Kidney (tissue), 14 donors: ENCODE measurements around the gene RNF14. TPM values are rescaled to one million over a fixed set of nuclear protein-coding genes. Genes with fewer than 3 reads are reported as not detected.
A peak's percentile ranks its signal among the peaks of the same experiment; 100 is the strongest.
"Not testable (repeated sequence)": the region's sequence is repeated elsewhere in the genome, so short reads cannot be mapped to it uniquely, and the experiment has no call there.

ENCODE experiments used
- DNase-seq, 5 donors: peaks; one replicate each; pipeline ENCODE4 v3.0.0-alpha.2; 2013 to 2020
- FAIRE-seq: peaks from 2 replicates; lab custom pipeline; 2012; peaks lifted over from hg19 to GRCh38; lab: Jason Lieb, UNC
- H3K27ac ChIP-seq, 2 donors: one replicate each; pipeline ENCODE4 v1.7.0; 2013; ENCODE audit warnings: low read depth in 2 of 2, low read length in 2 of 2, inconsistent platforms in 1 of 2
- H3K27me3 ChIP-seq: one replicate; pipeline ENCODE4 v1.7.1; 2013; ENCODE audit warnings: low read length, inconsistent platforms; ENCODE audit not compliant: control insufficient read depth, insufficient read depth
- H3K36me3 ChIP-seq, 3 donors: one replicate each; pipeline versions ENCODE4 v1.7.0 to v1.7.1; 2013; ENCODE audit warnings: low read length in 3 of 3, control low read depth in 1 of 3, inconsistent platforms in 1 of 3; ENCODE audit not compliant: insufficient read depth in 3 of 3, control insufficient read depth in 2 of 3
- H3K4me1 ChIP-seq, 3 donors: one replicate each; pipeline versions ENCODE4 v1.7.0 to v1.7.1; 2013; ENCODE audit warnings: low read length in 3 of 3, inconsistent platforms in 1 of 3, low read depth in 1 of 3; ENCODE audit not compliant: control insufficient read depth in 2 of 3, insufficient read depth in 2 of 3
- H3K4me3 ChIP-seq, 3 donors: one replicate each; pipeline versions ENCODE4 v1.7.0 to v1.8.1; 2013; ENCODE audit warnings: low read length in 3 of 3, control low read depth in 1 of 3, inconsistent platforms in 1 of 3
- H3K9ac ChIP-seq, 3 donors: one replicate each; pipeline versions ENCODE4 v1.7.0 to v1.7.1; 2013; ENCODE audit warnings: low read length in 3 of 3, control low read depth in 1 of 3, inconsistent platforms in 1 of 3
- H3K9me3 ChIP-seq, 3 donors: one replicate each; pipeline versions ENCODE4 v1.7.0 to v1.7.1; 2013; ENCODE audit warnings: low read length in 3 of 3, control low read depth in 1 of 3, inconsistent platforms in 1 of 3; ENCODE audit not compliant: control insufficient read depth in 2 of 3, insufficient read depth in 1 of 3
- intact Hi-C: fragments of 100-400 bp; cut with DNase I; formaldehyde crosslinking; loops from one replicate; pipeline ENCODE4 v1.11.1; 2022
- polyA plus RNA-seq: library from polyadenylated mRNA; stranded (reverse); fragments of 350-450 nt; fragmentation: Illumina TruSeq; extraction: RNeasy Lipid Tissue Mini Kit (QIAGEN cat#74804); gene quantifications from one replicate; pipeline ENCODE4 v1.2.3, GENCODE V29; 2014; ENCODE audit warnings: low read depth, low replicate concordance; ENCODE audit not compliant: insufficient read depth
- total RNA-seq: library from RNA; stranded (reverse); fragmentation: NEBNext Ultra II Directional; extraction: Animal tissue kit (Norgen Biotek cat#: 25700); gene quantifications from one replicate; pipeline ENCODE4 v1.2.1, GENCODE V29; 2021
- TF ChIP-seq, protein P1 (sequence below): IDR thresholded peaks from 3 replicates; pipeline ENCODE4 v1.5.1; 2012; ENCODE audit warnings: mild to moderate bottlenecking, moderate library complexity, borderline replicate concordance; ENCODE audit not compliant: insufficient read depth; ENCODE audit errors: extremely low read depth
- donor health status: control.
- donor health status: control.
- donor health status: control.
- donor health status: control.
- donor health status: control.
- donor health status: DM: yes; HTN: yes; CAD: no.
- donor health status: Normal renal cell carcinoma (clear cell type).

Gene RNF14
- total and polyA plus RNA-seq, 2 donors from 2014 or later = 53.5 to 69.3 TPM

DNA sequence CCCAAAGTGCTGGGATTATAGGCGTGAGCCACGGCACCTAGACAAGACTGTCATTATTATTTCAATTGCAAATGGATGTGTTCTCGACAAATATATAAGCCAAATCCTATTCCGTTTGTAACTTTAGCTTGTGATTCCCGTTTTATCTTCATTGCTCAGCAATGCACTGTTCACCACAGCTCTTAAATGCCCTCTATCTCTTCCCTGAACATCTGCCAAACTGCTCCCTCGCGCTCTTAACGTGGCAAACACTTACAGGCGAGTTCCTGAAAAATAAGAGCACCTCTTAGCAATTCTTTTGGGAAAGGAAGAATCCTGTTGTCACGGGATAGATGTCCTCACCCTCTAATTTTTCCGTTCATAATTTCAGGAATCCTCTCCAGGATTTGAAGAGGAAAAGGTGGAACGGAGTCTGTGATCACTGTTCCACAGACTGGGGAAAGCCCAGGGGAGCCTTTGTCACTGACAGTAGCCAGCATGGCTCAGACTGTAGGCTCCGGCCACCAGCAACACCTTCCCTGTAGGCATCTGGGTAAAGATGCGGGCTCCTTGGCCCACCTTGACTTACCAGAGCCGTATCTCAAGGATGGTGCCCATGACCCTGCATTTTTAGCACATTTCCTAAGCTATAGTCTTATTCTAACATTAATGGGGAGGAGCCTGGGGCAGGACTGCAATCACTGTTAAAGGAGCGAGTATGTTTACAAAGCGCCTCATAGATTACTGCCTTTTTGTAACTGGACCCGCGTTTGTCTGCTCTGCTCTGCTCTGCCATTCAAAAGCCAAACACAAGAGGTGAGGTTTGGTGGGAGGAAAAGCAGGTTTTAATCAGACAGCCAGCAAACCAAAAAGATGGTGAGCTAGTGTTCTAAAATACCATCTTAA lies 64.1 kb downstream of the RNF14 start:
- H3K27me3 ChIP-seq = no peaks in the 10 kb centered on the region
- TF ChIP-seq, protein P1, sequence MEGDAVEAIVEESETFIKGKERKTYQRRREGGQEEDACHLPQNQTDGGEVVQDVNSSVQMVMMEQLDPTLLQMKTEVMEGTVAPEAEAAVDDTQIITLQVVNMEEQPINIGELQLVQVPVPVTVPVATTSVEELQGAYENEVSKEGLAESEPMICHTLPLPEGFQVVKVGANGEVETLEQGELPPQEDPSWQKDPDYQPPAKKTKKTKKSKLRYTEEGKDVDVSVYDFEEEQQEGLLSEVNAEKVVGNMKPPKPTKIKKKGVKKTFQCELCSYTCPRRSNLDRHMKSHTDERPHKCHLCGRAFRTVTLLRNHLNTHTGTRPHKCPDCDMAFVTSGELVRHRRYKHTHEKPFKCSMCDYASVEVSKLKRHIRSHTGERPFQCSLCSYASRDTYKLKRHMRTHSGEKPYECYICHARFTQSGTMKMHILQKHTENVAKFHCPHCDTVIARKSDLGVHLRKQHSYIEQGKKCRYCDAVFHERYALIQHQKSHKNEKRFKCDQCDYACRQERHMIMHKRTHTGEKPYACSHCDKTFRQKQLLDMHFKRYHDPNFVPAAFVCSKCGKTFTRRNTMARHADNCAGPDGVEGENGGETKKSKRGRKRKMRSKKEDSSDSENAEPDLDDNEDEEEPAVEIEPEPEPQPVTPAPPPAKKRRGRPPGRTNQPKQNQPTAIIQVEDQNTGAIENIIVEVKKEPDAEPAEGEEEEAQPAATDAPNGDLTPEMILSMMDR = no peak
- intact Hi-C loops = no loop called here
- no peaks in the 10 kb centered on the region for H3K36me3 ChIP-seq
- FAIRE-seq (no peak), DNase-seq (peak in 1 of 5 donors; percentile 16)
- H3K4me3 ChIP-seq = no peak overlapping the region
- H3K27ac ChIP-seq = no peak overlapping the region
- no peaks in the 10 kb centered on the region for H3K9me3 ChIP-seq
- no peak overlapping the region for H3K9ac ChIP-seq
- H3K4me1 ChIP-seq = no peaks in the 10 kb centered on the region

DNA sequence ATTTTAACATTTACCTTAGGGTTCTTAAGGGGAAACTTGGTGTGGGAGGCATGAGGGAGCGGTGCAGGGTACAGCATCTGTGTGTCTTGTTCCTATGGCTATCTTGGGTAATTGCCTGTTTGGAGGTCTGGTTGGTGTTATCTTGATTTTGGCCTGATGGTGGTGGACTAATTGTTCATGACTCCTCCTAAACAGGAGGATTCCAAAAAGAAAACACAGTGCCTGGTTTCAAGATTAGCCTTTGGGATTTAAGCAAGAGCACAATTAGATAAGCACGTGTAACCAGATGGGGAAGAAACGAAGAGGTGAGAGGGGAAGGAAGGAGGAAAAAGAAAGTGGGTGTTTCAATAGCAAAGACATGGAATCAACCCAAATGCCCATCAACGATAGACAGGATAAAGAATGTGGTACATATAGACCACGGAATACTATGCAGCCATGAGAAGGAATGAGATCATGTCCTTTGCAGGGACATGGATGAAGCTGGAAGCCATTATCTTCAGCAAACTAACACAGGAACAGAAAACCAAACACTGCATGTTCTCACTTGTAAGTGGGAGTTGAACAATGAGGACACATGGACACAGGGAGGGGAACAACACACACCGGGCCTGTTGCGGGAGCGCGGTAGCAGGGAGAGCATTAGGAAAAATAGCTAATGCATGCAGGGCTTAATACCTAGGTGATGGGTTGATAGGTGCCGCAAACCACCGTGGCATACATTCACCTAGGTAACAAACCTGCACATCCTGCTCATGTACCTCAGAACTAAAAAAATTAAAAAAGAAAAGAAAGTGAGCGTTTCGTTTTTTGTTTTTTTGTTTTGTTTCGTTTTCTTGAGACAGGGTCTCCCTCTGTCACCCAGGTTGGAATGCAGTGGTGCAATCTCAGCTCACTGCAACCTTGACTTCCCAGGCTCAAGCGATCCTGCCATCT lies 65.0 kb downstream of the RNF14 start:
- intact Hi-C loops, H3K9me3 ChIP-seq, H3K36me3 ChIP-seq, H3K4me1 ChIP-seq, H3K27ac ChIP-seq, H3K27me3 ChIP-seq, H3K9ac ChIP-seq, H3K4me3 ChIP-seq, FAIRE-seq: not testable (repeated sequence)
- DNase-seq = peak in 1 of 5 donors; percentile 4

DNA sequence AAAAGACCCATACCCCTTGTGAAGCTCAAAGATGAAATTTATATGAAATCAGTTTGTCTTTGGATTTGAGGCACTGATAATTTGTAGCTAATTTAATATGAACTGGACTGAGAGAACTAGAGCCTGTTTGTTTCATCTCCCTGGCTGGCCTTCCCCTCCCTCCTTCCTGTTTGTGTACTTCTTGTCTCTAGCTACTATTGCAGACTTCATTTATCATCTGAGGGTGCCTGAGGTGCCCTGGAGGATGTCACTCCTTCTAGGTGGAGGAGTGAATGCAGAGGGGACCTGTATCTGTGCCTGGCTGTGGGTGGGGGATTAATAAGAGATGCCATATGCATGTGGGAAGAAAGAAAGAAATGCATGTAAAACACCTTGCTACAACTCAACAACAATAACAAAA lies 66.1 kb downstream of the RNF14 start:
- Histone ChIP-seq H3K4me3 (no peak overlapping the region), H3K27ac (no peak overlapping the region), H3K9me3 (no peaks in the 10 kb centered on the region), H3K27me3 (no peaks in the 10 kb centered on the region), H3K36me3 (no peaks in the 10 kb centered on the region), H3K9ac (no peak overlapping the region), H3K4me1 (no peaks in the 10 kb centered on the region)
- intact Hi-C loops = no loop called here
- TF ChIP-seq, protein P1 = no peak
- DNase-seq = peak in 1 of 5 donors; percentile 4
- FAIRE-seq = no peak

DNA sequence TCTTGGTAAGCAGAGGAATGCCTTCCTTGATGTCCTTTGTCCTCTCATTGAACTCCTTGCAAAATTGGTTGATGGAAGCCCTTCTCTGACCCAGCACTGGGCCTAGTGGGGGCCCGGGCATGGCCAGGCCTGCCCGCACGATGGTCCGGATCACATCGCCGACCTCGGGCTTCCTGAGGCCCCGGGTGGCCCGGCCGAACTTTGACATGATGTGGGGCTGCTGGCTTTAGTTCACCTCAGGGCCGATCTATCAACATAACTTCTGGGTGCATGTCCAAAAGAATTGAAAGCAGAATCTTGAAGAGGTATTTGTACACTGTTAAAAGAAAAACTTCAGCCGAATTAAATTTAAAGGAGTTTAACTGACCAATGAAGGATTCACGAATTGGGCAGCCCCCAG lies 68.0 kb downstream of the RNF14 start:
- Histone ChIP-seq H3K4me1 (no peaks in the 10 kb centered on the region), H3K27me3 (no peaks in the 10 kb centered on the region), H3K36me3 (no peaks in the 10 kb centered on the region), H3K9ac (no peak overlapping the region), H3K4me3 (no peak overlapping the region), H3K9me3 (no peaks in the 10 kb centered on the region), H3K27ac (no peak overlapping the region)
- FAIRE-seq (no peak), DNase-seq (no peak)
- TF ChIP-seq, protein P1 = no peak
- intact Hi-C loops = no loop called here

DNA sequence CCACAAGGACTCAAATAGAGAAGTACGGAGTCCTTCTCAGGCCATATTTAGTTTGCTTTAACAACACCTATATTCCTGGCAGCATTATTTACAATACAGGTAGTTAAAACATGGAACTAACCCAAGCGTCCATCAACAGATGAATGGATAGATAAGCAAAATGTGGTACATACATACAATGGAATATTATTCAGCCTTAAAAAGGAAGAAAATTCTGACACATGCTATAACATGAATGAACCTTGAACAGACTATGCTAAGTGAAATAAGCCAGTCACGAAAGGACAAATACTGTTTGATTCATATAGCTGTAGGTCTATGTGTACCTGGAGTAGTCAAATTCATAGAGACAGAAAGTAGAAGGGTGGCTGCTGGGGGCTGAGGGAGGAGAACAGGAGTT lies 68.7 kb downstream of the RNF14 start:
- DNase-seq = not testable (repeated sequence)

More for the DNA sequence above, 68.7 kb downstream of the RNF14 start:
- H3K9me3 ChIP-seq, FAIRE-seq, intact Hi-C loops, H3K36me3 ChIP-seq, H3K9ac ChIP-seq, H3K27me3 ChIP-seq, H3K27ac ChIP-seq, H3K4me1 ChIP-seq, H3K4me3 ChIP-seq: not testable (repeated sequence)
